ENCODE measurements around the gene ZNF627.
A peak's percentile ranks its signal among the peaks of the same experiment; 100 is the strongest.
"Not testable (repeated sequence)": the region's sequence is repeated elsewhere in the genome, so short reads cannot be mapped to it uniquely, and the experiment has no call there.

ZNF627 gene

GRCh38 chr19:11620553-11620952 is 23.3 kb downstream of the ZNF627 start:
- no peak overlapping the region for H3K4me3 ChIP-seq (ENCODE audit: low read depth, low read length)
- TF ChIP-seq CTCF (IDR thresholded peaks at IDR 0.05; ENCODE audit: low read depth, low read length): no peak

- not testable (repeated sequence) for H3K4me3 ChIP-seq (ENCODE audit: low read depth, low read length)
Measured at GRCh38 chr19:11622401-11622800, 25.1 kb downstream of the ZNF627 start.

GRCh38 chr19:11624069-11624463 is 26.8 kb downstream of the ZNF627 start:
- H3K4me3 ChIP-seq (ENCODE audit: low read depth, low read length): no peak overlapping the region
- no peak for TF ChIP-seq CTCF (IDR thresholded peaks at IDR 0.05; ENCODE audit: low read depth, low read length)

- no peak for TF ChIP-seq CTCF (IDR thresholded peaks at IDR 0.05; ENCODE audit: low read depth, low read length)
Measured at GRCh38 chr19:11626252-11626651, 29.0 kb downstream of the ZNF627 start.

GRCh38 chr19:11633223-11633622 is 35.9 kb downstream of the ZNF627 start:
- H3K4me3 ChIP-seq (ENCODE audit: low read depth, low read length): no peak overlapping the region
- TF ChIP-seq CTCF (IDR thresholded peaks at IDR 0.05; ENCODE audit: low read depth, low read length): no peak

More at GRCh38 chr19:11626252-11626651, 29.0 kb downstream of the ZNF627 start:
- H3K4me3 ChIP-seq (ENCODE audit: low read depth, low read length): no peak overlapping the region

GRCh38 chr19:11634018-11634662 is 36.9 kb downstream of the ZNF627 start:
- not testable (repeated sequence) for H3K4me3 ChIP-seq (ENCODE audit: low read depth, low read length)

GRCh38 chr19:11639245-11639601 is 41.9 kb downstream of the ZNF627 start:
- no peak for TF ChIP-seq CTCF (IDR thresholded peaks at IDR 0.05; ENCODE audit: low read depth, low read length)
- H3K4me3 ChIP-seq (ENCODE audit: low read depth, low read length): peak overlapping the region; percentile 81

- no peak for TF ChIP-seq CTCF (IDR thresholded peaks at IDR 0.05; ENCODE audit: low read depth, low read length)
- H3K4me3 ChIP-seq (ENCODE audit: low read depth, low read length): peak overlapping the region; percentile 81
Measured at GRCh38 chr19:11639602-11640471, 42.6 kb downstream of the ZNF627 start.

Measured in WI38 (cell line).